Measurements from ENCODE around the gene PTPN20. TPM values are rescaled to one million over a fixed set of nuclear protein-coding genes. Genes with fewer than 3 reads are reported as not detected.

The PTPN20 gene
- total RNA-seq, 2 experiments from 2014 or later, result not detected

DNA sequence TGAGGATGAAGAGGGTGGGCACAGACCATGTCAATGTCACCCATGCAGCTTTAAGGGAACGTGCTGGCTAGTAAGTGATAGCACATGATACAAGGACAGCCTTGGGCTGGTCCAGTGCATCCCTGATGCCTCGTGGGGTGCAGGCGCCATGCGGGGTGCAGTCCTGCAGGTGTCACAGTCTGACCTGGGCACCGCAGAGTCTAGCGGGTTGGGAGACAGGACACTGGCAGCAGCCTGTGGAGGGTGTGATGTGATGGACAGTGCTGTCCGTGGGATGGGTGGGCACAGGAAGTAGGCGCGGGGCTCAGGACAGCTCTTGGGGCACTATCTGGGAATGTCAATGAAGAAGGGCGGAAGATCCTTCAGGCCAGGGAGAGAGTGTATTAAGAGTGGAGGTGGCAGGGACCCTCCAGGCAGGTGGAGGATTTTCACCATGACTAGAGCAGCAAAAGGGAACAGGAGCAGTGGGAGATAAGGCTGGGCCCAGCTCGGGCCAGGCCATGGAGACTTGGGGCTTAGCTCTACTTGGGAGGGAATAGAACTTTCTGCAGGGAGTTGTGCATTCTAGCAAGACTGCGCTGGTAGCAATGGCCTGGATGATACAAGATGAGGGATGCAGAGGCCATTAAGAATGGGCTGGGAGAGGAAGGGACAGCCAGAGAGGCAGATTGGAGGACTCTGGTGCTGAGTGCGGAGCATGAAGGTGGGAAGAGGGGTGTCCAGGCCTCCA is 122.5 kb downstream of the PTPN20 start:
- BruUV-seq (replicated peaks), result no TSS peak
- no peaks in the 10 kb centered on the region for H3K9me3 ChIP-seq (ENCODE audit: low read length)
- POLR2A ChIA-PET, result interaction anchor here (0.7 kb wide), 1 partner anchor 262 kb away, joined by 8 read pairs; no protein-coding TSS in a partner anchor

GRCh38 chr10:47034441-47035051 is 123.3 kb downstream of the PTPN20 start:
- TF ChIP-seq EZH2phosphoT487 (IDR thresholded peaks at IDR 0.05; ENCODE audit: borderline replicate concordance, low read depth, low read length) (no peak), CTCF (conservative IDR thresholded peaks at IDR 0.05; ENCODE audit: low read length) (no peak)
- Histone ChIP-seq H3K4me1 (ENCODE audit: insufficient read depth, low read length, poor library complexity, severe bottlenecking) (no peaks in the 10 kb centered on the region), H3K4me3 (ENCODE audit: low read depth, low read length, poor library complexity, severe bottlenecking) (no peak overlapping the region), H2AFZ (ENCODE audit: low read length) (no peak overlapping the region), H3K36me3 (ENCODE audit: insufficient read depth, low read length) (no peaks in the 10 kb centered on the region), H3K9me2 (ENCODE audit: insufficient read depth, low read length) (no peaks in the 10 kb centered on the region), H3K27ac (ENCODE audit: low read depth, low read length, poor library complexity, severe bottlenecking) (no peak overlapping the region), H3K4me2 (ENCODE audit: low read length) (no peak overlapping the region), H4K20me1 (ENCODE audit: insufficient read depth, low read length) (no peaks in the 10 kb centered on the region), H3K9me3 (ENCODE audit: low read length) (no peaks in the 10 kb centered on the region), H3K79me2 (ENCODE audit: insufficient read depth, low read depth, low read length) (no peaks in the 10 kb centered on the region)
- POLR2A ChIA-PET, result no interaction called here
- no TSS peak for BruUV-seq (replicated peaks)
- no peak for DNase-seq (ENCODE audit: low spot score)
- CTCF ChIA-PET (ENCODE audit: unreplicated experiment), result no interaction called here
- intact Hi-C loops (cut with micrococcal nuclease; ENCODE audit: unreplicated experiment), result no loop called here

More for the DNA sequence above, 122.5 kb downstream of the PTPN20 start:
- Histone ChIP-seq H3K27ac (ENCODE audit: low read depth, low read length, poor library complexity, severe bottlenecking) (no peak overlapping the region), H3K4me3 (ENCODE audit: low read depth, low read length, poor library complexity, severe bottlenecking) (no peak overlapping the region), H2AFZ (ENCODE audit: low read length) (no peak overlapping the region), H3K4me2 (ENCODE audit: low read length) (no peak overlapping the region), H4K20me1 (ENCODE audit: insufficient read depth, low read length) (no peaks in the 10 kb centered on the region), H3K4me1 (ENCODE audit: insufficient read depth, low read length, poor library complexity, severe bottlenecking) (no peaks in the 10 kb centered on the region), H3K36me3 (ENCODE audit: insufficient read depth, low read length) (no peaks in the 10 kb centered on the region), H3K79me2 (ENCODE audit: insufficient read depth, low read depth, low read length) (no peaks in the 10 kb centered on the region), H3K9me2 (ENCODE audit: insufficient read depth, low read length) (no peaks in the 10 kb centered on the region)
- CTCF ChIA-PET (ENCODE audit: unreplicated experiment), result no interaction called here
- TF ChIP-seq EZH2phosphoT487 (IDR thresholded peaks at IDR 0.05; ENCODE audit: borderline replicate concordance, low read depth, low read length), result no peak
- TF ChIP-seq CTCF (conservative IDR thresholded peaks at IDR 0.05; ENCODE audit: low read length), result no peak
- intact Hi-C loops (cut with micrococcal nuclease; ENCODE audit: unreplicated experiment), result no loop called here
- no peak for DNase-seq (ENCODE audit: low spot score)

Data from OCI-LY7 (cell line).